ENCODE data around the gene MMRN2.

Gene MMRN2

DNA sequence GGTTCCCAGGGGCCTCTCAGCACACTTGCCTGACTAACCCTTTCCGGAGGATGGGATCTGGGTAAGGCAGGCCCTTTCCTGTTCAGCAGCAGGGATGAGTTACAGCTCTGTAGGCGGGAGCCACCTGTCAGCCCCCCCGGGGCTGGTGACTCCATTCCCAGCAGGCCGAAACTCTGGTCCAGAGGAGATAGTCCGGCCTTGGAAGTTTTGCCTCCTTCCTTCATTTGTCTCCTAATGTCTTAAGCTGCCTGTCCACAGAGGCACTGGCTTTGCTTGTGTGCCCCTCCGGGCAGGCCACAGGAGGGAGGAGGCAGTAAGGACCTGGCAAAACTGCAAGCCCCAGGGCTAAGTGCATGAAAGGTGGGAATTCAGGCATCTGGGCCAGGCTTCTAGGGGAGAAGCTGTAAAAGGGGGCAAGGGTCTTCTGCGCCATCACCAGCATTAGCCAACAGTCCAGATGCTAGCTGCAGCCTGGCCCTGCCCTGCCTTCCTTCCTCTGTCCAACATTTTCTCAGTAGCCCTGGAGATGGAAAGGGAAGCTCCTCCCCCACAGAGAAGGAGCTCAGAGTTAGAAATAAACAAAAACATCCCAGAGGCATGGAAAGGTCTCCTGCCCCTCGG lies 12.1 kb upstream of the MMRN2 start:
- no peak for DNase-seq (ENCODE audit: low spot score)

- no peak for DNase-seq (ENCODE audit: low spot score)
Measured at GRCh38 chr10:86968994-86969355, 11.6 kb upstream of the MMRN2 start.

DNA sequence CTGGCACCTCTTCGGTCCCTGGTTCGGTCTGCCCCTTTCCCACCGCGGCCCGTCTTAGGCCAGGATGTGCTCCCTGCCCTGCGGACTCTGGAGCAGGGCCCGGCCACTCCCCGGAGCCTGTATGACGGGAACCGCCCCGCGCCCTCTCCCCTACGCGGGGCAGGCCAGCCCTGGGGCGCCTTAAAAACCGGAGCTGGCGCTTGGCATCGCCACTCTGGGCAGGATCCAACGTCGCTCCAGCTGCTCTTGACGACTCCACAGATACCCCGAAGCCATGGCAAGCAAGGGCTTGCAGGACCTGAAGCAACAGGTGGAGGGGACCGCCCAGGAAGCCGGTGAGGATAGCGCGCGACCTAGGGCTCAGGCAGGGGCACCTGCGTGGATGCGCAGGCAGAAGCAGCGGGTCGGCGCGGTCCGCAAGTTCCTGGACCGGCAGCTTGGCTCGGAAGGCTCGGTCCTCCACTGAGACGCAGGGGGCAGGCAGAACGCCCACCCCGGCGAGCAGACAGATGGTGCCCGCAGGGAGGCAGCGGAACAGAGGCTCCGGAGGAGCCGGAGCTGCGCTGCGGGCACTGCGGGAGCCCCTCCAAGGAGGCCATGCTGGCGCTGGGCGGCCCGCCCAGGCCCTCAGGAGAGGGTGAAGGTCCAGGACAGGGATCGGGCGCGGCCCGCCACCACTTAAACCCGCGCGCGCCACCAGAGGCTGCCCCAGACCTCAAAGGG lies 11.0 kb upstream of the MMRN2 start, which contains the start of gene ADIRF:
Gene ADIRF, plus strand, starts transcription at position 212 of the 723 bp plus-strand sequence. Its CDS starts 63 bp downstream, at position 275.
- no peak for DNase-seq (ENCODE audit: low spot score)

- no peak for DNase-seq (ENCODE audit: low spot score)
Measured at GRCh38 chr10:86967481-86967941, 10.1 kb upstream of the MMRN2 start.

DNA sequence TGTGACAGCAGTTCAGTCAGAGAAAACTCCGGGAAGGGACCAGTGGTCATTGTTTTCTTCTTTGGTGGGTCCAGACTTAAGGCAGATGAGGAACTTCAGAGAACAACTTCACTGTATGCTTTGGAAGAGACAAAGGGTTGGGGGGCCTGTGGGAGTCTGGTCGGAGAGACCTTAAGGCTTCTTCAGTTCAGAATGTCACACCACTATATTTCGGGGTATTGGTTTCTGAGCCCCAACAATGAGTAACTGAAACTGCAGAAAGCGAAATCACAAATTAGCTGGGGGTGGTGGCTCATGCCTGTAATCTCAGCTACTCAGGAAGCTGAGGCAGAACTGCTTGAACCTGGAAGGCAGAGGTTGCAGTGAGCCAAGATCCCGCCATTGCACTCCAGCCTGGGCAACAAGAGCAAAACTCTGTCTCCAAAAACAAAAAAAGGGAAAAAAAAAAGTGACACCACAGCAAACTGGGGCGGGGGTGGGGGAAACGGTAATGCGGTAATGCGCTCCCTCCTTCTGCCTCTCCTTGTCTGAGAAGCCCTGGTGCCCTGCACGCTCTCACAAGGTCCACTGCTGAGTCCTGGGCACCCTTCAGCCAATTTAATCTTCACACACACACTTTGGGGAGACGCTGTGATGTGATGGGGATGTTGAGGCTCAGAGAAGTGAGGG lies 8.7 kb upstream of the MMRN2 start:
- DNase-seq (ENCODE audit: low spot score) = no peak

DNA sequence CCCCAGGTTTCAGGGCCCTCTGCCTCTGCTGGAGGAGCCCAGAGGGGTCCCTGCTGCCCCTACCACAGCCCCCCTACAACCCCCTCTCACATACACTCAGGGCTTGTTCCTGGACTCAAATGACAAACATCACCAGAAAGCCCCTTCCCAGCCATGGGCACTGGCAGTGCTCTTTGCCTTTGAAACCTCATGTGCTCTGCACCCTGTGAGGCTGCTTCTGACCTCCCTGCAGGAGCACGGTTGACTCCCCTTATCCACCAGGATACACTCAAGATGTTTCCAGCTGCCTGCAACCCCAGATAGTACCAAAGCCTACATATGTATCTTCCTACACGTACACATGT lies 7.4 kb upstream of the MMRN2 start:
- DNase-seq (ENCODE audit: low spot score) = no peak

GRCh38 chr10:86964061-86964846 lies 6.8 kb upstream of the MMRN2 start:
- no peak for DNase-seq (ENCODE audit: low spot score)

GRCh38 chr10:86963341-86963919 lies 6.0 kb upstream of the MMRN2 start:
- no peak for DNase-seq (ENCODE audit: low spot score)

DNA sequence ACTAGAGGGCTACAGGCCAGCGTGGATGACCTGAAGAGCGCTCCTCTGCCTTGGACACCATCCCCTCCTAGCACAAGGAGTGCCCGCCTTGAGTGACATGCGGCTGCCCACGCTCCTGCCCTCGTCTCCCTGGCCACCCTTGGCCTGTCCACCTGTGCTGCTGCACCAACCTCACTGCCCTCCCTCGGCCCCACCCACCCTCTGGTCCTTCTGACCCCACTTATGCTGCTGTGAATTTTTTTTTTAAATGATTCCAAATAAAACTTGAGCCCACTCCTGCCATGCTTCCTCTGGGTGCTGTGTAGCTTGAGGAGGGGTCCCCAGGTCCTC lies 5.5 kb upstream of the MMRN2 start:
- no peak for DNase-seq (ENCODE audit: low spot score)

DNA sequence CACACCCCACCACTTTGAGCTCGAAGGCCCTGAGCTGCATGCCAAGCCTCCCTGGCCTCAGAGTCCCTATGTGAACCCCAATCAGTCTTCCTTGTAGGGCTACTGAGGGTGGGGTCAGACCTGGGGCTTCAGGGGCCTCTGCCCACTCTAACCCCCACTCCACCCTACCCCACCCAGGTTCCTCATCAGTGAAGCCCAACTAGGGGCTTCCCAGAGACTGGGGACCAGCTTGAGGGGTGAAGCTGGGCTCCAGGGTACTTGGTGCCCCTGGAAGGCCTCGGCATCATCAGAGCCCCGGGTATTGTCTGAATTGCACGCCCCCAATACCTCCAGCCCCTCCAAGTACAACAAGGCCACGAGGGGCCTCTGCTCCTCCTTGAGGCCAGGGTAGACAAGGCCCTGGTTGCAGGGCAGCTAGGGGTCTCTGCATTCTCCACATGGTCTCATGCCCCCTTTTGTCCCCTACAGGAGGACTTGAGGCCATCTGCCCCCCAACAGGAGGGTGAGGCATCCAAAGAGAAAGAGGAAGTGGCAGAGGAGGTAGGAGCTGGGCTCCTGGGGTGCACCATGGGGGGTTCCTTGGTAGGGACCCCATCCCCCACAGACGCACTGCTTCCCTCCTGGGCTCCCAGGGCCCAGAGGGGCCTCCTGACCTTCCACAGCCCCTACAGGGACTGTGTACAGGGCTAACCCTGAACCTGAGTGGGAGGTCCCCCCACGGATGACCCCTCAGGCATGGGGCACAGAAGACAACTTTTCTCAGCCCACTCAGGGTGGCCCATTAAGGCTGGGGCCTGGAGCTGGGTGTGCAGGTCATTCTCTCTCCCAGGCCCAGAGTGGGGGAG lies 4.9 kb upstream of the MMRN2 start:
- no peak for DNase-seq (ENCODE audit: low spot score)

DNA sequence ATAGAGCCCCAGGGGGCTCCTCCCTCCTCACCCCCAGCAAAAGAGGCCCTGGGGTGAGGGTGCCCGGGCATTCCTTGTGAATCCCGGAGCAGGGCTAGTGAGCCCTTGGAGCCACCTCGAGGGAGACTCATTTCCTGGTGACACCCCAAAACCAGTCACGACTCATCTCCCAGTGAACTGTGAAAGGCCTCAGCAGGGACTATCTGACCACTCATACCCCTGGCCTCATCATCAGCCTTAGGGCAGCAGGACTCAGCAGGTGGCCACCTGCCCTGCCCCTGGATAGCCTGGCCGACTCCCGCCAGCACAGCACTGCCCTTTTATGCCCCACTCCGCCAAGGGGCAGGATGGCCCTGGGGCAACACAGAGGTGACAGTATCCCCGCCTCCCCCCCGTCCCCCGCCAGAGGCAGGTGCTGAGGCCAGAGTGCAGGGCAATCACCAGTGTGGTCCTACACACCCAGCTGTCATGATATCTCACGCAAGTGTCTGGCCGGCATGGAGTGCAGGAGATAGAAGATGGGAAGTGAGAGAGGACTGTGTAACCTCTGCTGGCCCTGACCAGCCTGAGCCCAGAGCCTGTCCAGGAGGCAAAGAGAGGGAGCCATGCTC lies 4.2 kb upstream of the MMRN2 start:
- no peak for DNase-seq (ENCODE audit: low spot score)

- no peak for DNase-seq (ENCODE audit: low spot score)
Measured at GRCh38 chr10:86960863-86961434, 3.5 kb upstream of the MMRN2 start.

DNA sequence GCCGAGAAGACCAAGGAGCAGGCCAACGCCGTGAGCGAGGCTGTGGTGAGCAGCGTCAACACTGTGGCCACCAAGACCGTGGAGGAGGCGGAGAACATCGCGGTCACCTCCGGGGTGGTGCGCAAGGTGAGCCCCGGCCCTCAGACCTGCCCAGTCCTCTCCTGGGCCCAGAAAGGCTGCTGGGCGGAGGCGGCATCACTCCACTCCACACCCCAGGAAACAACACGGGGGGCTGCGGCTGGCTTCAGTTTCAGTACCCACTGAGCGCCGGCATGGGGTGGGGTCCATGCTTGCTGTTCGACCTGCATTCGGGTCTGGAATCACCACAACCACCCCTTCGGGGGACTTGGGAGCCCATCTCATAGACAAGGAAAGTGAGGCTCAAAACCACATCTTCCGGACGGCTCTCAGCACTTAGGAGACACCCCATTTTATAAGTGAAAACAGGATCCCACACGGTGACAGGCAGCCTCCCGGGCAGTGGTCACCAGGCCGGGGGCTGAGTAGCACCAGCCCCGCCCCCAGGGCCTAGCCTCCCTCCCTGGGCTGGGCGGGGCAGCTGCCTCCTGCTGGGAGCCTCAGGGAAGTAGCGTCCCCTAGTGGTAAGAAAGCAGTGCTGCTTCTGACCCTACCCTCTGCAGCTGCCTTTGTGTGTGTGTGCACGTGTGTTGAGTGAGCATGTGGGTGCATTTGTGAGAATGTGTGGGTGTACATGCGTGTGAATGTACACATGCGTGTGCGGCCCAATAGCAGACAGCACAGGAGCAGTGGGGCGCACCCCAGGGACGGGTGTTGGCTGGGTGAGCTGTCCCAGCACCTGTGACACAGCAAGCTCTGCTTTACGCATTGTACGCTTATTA lies 2.8 kb upstream of the MMRN2 start:
- DNase-seq (ENCODE audit: low spot score) = peak; percentile 38

DNA sequence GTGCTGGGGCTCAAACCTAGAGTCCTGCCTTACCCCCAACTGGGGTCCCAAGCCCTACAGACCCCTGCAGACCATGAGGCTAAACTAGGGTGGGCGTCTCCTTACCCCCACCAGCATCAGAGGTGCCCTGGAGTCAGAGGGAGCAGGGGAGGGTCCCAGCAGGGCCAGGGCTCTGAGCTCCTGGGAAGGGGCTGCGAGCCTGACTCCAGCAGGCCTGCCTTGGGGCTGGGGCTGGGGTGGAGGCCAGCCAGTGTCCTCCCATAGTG lies 2.3 kb upstream of the MMRN2 start:
- DNase-seq (ENCODE audit: low spot score) = no peak

- DNase-seq (ENCODE audit: low spot score) = no peak
Measured at GRCh38 chr10:86958901-86959736, 1.7 kb upstream of the MMRN2 start.

- DNase-seq (ENCODE audit: low spot score) = no peak
Measured at GRCh38 chr10:86958116-86958900, 893 bp upstream of the MMRN2 start, which contains the start of gene SNCG. TSS of gene SNCG (plus strand) at chr10:86958599. CDS start at chr10:86958698, 99 bp downstream.

GRCh38 chr10:86956848-86957448 lies 467 bp downstream of the MMRN2 start:
- no peak for DNase-seq (ENCODE audit: low spot score)

Data from CD4-positive, alpha-beta T cell treated with Interleukin-6 at 100 ng/mL for 8 hours (primary cell).